ENCODE results near the gene DYRK1A.
"Not testable (repeated sequence)": the region's sequence is repeated elsewhere in the genome, so short reads cannot be mapped to it uniquely, and the experiment has no call there.

GRCh38 chr21:37328147-37328546 is 38.4 kb upstream of the DYRK1A start:
- not testable (repeated sequence) for TF ChIP-seq CTCF (conservative IDR thresholded peaks at IDR 0.05; ENCODE audit: low read length); EZH2phosphoT487 (IDR thresholded peaks at IDR 0.05; ENCODE audit: borderline replicate concordance, low read depth, low read length)
